Measurements from ENCODE around the gene XRRA1. TPM values are rescaled to one million over a fixed set of nuclear protein-coding genes. Genes with fewer than 3 reads are reported as not detected.

The XRRA1 gene
- total and polyA plus RNA-seq, 7 experiments from 2014 or later = 11.3 to 20.8 (median 17.8) TPM

DNA sequence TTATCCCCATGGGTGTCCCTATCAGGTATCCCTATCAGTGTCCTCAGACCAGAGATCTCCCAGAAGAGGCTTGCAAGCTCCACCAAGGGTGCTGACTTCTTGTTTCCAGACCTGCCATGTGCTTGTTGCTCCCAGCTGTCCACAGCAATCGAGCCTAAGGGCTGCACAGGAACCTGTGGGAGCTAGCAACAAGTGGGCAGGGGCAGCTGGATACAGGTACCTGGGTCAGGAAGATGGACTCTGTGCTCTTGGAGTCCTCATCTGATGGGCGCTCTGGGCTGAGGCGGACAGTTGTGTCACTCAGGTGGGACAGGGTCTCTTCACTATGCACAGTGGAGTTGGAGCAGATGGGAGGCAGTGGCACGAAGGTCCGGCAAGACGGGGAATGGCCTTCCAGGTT is 101.0 kb downstream of the XRRA1 start:
- POLR2A ChIA-PET = no interaction called here
- Mint-ChIP-seq H3K27me3 (no peaks in the 10 kb centered on the region), H3K36me3 (peaks cover 22 to 83% (median 43%) of the 10 kb centered on the region in 5 donors), H3K4me3 (no peak overlapping the region), H3K4me1 (peaks cover 4 to 23% (median 9%) of the 10 kb centered on the region in 7 donors), H3K9me3 (no peaks in the 10 kb centered on the region), H3K27ac (peak overlapping the region in 1 of 9 donors; percentile 54)
- intact Hi-C loops (cut with micrococcal nuclease) = no loop called here
- CTCF ChIA-PET = no interaction called here
- H3K36me3 ChIP-seq (ENCODE audit: control insufficient read depth in 2 of 3, insufficient read depth in 3 of 3, low read length in 3 of 3) = peaks cover 0 to 76% (median 4%) of the 10 kb centered on the region in 3 experiments
- no peak for DNase-seq
- no peak overlapping the region for H3K4me3 ChIP-seq (ENCODE audit: low read length)
- peaks cover 0 to 15% of the 10 kb centered on the region in 2 donors for H3K4me1 ChIP-seq (ENCODE audit: control insufficient read depth in 2 of 2, insufficient read depth in 2 of 2, low read length in 2 of 2)
- no peaks in the 10 kb centered on the region for H3K9me3 ChIP-seq (ENCODE audit: control insufficient read depth in 2 of 3, low read length in 3 of 3)
- no peaks in the 10 kb centered on the region for H3K27me3 ChIP-seq (ENCODE audit: control insufficient read depth in 2 of 2, insufficient read depth in 2 of 2, low read length in 2 of 2)
- no peak overlapping the region for H3K27ac ChIP-seq (ENCODE audit: low read depth, low read length)
- no peak for ATAC-seq

DNA sequence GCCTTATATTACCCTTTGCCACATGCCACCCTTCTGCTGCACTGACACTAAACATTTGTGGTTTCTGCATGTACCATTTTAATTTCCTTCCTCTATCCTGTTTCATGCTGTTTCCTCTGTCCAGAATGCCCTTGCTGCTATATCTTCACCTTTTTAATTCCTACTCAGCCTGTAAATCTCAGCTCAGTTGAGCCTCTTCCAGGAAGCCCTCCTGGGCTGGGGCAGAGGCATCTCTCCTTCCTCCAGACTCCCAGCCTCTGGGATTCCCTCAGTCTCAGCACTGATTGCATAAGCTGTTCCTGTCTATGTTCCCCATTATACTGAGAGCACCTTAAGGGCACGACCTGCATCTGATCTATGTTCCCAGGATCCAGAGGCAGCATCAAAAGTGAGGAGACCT is 101.5 kb downstream of the XRRA1 start:
- H3K9me3 ChIP-seq (ENCODE audit: control insufficient read depth in 2 of 3, low read length in 3 of 3) = no peaks in the 10 kb centered on the region
- H3K36me3 ChIP-seq (ENCODE audit: control insufficient read depth in 2 of 3, insufficient read depth in 3 of 3, low read length in 3 of 3) = peaks cover 0 to 76% (median 4%) of the 10 kb centered on the region in 3 experiments
- Mint-ChIP-seq H3K36me3 (peaks cover 22 to 83% (median 38%) of the 10 kb centered on the region in 5 donors), H3K9me3 (no peaks in the 10 kb centered on the region), H3K27ac (peak overlapping the region in 2 of 9 donors; percentile 54 to 88), H3K4me1 (peaks cover 4 to 23% (median 9%) of the 10 kb centered on the region in 7 donors), H3K27me3 (no peaks in the 10 kb centered on the region), H3K4me3 (peak overlapping the region in 1 of 10 donors; percentile 16)
- intact Hi-C loops (cut with micrococcal nuclease) = no loop called here
- DNase-seq (no peak), ATAC-seq (no peak)
- CTCF ChIA-PET = no interaction called here
- H3K27me3 ChIP-seq (ENCODE audit: control insufficient read depth in 2 of 2, insufficient read depth in 2 of 2, low read length in 2 of 2) = no peaks in the 10 kb centered on the region
- no peak overlapping the region for H3K27ac ChIP-seq (ENCODE audit: low read depth, low read length)
- no peak overlapping the region for H3K4me3 ChIP-seq (ENCODE audit: low read length)
- POLR2A ChIA-PET = no interaction called here
- H3K4me1 ChIP-seq (ENCODE audit: control insufficient read depth in 2 of 2, insufficient read depth in 2 of 2, low read length in 2 of 2) = peaks cover 0 to 15% of the 10 kb centered on the region in 2 donors

DNA sequence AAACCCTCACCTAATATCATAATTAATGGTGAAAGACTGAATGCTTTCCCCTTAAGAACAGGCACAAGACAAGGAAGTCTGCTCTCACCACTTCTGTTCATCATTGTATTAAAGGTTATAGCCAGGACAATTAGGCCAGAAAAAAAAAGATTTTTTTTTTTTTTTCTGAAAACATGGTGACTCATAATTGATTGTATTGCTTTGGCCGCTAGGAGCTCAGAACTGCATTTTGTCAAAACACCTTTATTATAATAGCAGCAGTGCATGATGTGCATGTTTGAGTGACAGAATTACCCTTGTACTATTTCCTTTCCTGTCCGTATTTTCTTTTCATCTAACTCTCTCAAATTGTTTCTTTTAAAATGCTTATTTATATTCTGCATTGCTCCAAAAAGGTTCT is 102.1 kb downstream of the XRRA1 start:
- Histone ChIP-seq H3K27me3 (ENCODE audit: control insufficient read depth in 2 of 2, insufficient read depth in 2 of 2, low read length in 2 of 2) (no peaks in the 10 kb centered on the region), H3K9me3 (ENCODE audit: control insufficient read depth in 2 of 3, low read length in 3 of 3) (no peaks in the 10 kb centered on the region), H3K36me3 (ENCODE audit: control insufficient read depth in 2 of 3, insufficient read depth in 3 of 3, low read length in 3 of 3) (peaks cover 0 to 76% (median 10%) of the 10 kb centered on the region in 3 experiments), H3K4me1 (ENCODE audit: control insufficient read depth in 2 of 2, insufficient read depth in 2 of 2, low read length in 2 of 2) (peaks cover 0 to 15% of the 10 kb centered on the region in 2 donors), H3K4me3 (ENCODE audit: low read length) (no peak overlapping the region), H3K27ac (ENCODE audit: low read depth, low read length) (no peak overlapping the region)
- Mint-ChIP-seq H3K9me3 (no peaks in the 10 kb centered on the region), H3K27me3 (no peaks in the 10 kb centered on the region), H3K4me1 (peaks cover 4 to 23% (median 9%) of the 10 kb centered on the region in 7 donors), H3K27ac (peak overlapping the region in 2 of 9 donors; percentile 39 to 58), H3K36me3 (peaks cover 18 to 81% (median 32%) of the 10 kb centered on the region in 5 donors), H3K4me3 (no peak overlapping the region)
- CTCF ChIA-PET = no interaction called here
- POLR2A ChIA-PET = no interaction called here
- intact Hi-C loops (cut with micrococcal nuclease) = no loop called here
- DNase-seq = no peak
- no peak for ATAC-seq

DNA sequence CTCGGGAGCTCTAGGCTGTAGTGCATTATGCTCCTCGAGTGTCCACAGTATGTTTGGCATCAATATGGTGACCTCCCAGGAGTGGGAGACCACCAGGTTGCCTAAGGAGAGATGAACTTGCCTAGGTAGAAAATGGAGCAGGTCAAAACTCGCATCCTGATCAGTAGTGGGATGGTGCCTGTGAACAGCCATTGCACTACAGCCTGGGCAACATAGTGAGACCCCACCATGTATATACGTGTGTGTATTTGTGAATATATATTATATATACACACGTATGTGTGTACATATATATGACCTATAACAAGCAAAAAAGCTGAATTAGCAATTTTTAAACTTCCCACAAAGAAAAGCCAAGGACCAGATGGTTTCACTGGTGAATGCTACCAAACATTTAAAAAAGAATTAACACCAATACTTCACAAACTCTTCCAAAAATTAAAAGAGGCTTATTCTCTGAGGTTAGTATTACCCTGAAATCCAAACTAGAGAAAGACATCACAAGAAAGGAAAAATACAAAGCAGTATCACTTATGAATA is 102.8 kb downstream of the XRRA1 start:
- CTCF ChIA-PET = no interaction called here
- H3K27ac ChIP-seq (ENCODE audit: low read depth, low read length) = no peak overlapping the region
- no peaks in the 10 kb centered on the region for H3K27me3 ChIP-seq (ENCODE audit: control insufficient read depth in 2 of 2, insufficient read depth in 2 of 2, low read length in 2 of 2)
- Mint-ChIP-seq H3K27me3 (no peaks in the 10 kb centered on the region), H3K4me3 (no peak overlapping the region), H3K4me1 (peaks cover 4 to 23% (median 9%) of the 10 kb centered on the region in 7 donors), H3K27ac (peak overlapping the region in 2 of 9 donors; percentile 39 to 70), H3K9me3 (no peaks in the 10 kb centered on the region), H3K36me3 (peaks cover 15 to 77% (median 35%) of the 10 kb centered on the region in 5 donors)
- H3K4me1 ChIP-seq (ENCODE audit: control insufficient read depth in 2 of 2, insufficient read depth in 2 of 2, low read length in 2 of 2) = peaks cover 0 to 15% of the 10 kb centered on the region in 2 donors
- H3K4me3 ChIP-seq (ENCODE audit: low read length) = no peak overlapping the region
- H3K9me3 ChIP-seq (ENCODE audit: control insufficient read depth in 2 of 3, low read length in 3 of 3) = no peaks in the 10 kb centered on the region
- POLR2A ChIA-PET = no interaction called here
- DNase-seq (no peak), ATAC-seq (no peak)
- H3K36me3 ChIP-seq (ENCODE audit: control insufficient read depth in 2 of 3, insufficient read depth in 3 of 3, low read length in 3 of 3) = peaks cover 0 to 75% (median 8%) of the 10 kb centered on the region in 3 experiments
- intact Hi-C loops (cut with micrococcal nuclease) = no loop called here

DNA sequence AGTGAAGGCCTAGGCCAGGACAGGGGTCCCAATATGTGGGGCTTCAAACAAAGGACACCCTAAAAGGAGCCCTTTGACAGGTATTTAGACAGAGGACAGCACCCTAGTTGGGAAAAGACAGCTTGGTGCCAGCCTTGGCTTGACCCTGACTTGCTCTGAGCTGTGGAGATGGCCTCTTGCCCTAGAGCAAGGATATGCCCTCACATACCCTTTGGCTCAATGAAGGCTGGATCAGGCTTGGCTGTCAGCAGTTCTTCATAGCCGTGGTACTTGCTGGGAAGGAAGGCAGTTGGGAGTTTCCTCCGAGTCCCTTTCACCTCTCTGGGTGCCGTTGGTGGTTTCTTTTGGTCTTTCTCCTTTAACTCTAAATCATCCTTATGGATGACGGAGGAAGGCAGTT is 104.0 kb downstream of the XRRA1 start:
- Histone ChIP-seq H3K36me3 (ENCODE audit: control insufficient read depth in 2 of 3, insufficient read depth in 3 of 3, low read length in 3 of 3) (peaks cover 0 to 65% (median 8%) of the 10 kb centered on the region in 3 experiments), H3K4me1 (ENCODE audit: control insufficient read depth in 2 of 2, insufficient read depth in 2 of 2, low read length in 2 of 2) (peaks cover 0 to 15% of the 10 kb centered on the region in 2 donors), H3K9me3 (ENCODE audit: control insufficient read depth in 2 of 3, low read length in 3 of 3) (no peaks in the 10 kb centered on the region), H3K27ac (ENCODE audit: low read depth, low read length) (no peak overlapping the region), H3K27me3 (ENCODE audit: control insufficient read depth in 2 of 2, insufficient read depth in 2 of 2, low read length in 2 of 2) (no peaks in the 10 kb centered on the region), H3K4me3 (ENCODE audit: low read length) (no peak overlapping the region)
- peak overlapping the region in 1 of 9 donors; percentile 64 for H3K27ac Mint-ChIP-seq
- intact Hi-C loops (cut with micrococcal nuclease) = no loop called here
- ATAC-seq (no peak), DNase-seq (no peak)
- POLR2A ChIA-PET = no interaction called here
- H3K4me1 Mint-ChIP-seq = peaks cover 4 to 23% (median 9%) of the 10 kb centered on the region in 7 donors
- no peaks in the 10 kb centered on the region for H3K9me3 Mint-ChIP-seq
- no peak overlapping the region for H3K4me3 Mint-ChIP-seq
- CTCF ChIA-PET = no interaction called here
- no peaks in the 10 kb centered on the region for H3K27me3 Mint-ChIP-seq
- peaks cover 15 to 73% (median 33%) of the 10 kb centered on the region in 5 donors for H3K36me3 Mint-ChIP-seq

DNA sequence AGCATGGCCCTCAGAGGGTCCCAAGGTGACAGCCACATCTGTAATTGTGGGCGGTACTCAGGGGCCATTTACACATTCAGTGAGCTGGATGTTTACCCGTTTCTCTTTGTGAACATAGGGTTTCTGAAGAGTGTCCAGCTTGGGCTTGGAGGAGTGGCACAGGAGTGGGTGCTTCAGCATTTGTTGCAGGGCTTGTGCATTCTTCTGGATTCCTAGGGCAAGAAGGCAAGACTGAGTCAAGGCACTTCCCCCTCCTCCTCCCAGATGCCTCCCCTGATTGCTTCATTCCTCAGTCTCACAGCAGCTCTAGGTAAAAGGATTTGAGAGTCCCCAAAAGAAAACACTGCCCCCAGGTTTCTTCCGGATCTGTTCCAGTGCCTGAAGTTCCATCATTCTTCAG is 104.8 kb downstream of the XRRA1 start:
- CTCF ChIA-PET = interaction anchor here (1.0 kb wide), 1 partner anchor 104 kb away, joined by 3 read pairs; no protein-coding TSS in a partner anchor
- Mint-ChIP-seq H3K27ac (peak overlapping the region in 1 of 9 donors; percentile 4), H3K9me3 (no peaks in the 10 kb centered on the region), H3K27me3 (no peaks in the 10 kb centered on the region), H3K4me3 (no peak overlapping the region), H3K36me3 (peaks cover 15 to 73% (median 31%) of the 10 kb centered on the region in 5 donors), H3K4me1 (peaks cover 4 to 23% (median 9%) of the 10 kb centered on the region in 7 donors)
- Histone ChIP-seq H3K4me1 (ENCODE audit: control insufficient read depth in 2 of 2, insufficient read depth in 2 of 2, low read length in 2 of 2) (peaks cover 0 to 15% of the 10 kb centered on the region in 2 donors), H3K36me3 (ENCODE audit: control insufficient read depth in 2 of 3, insufficient read depth in 3 of 3, low read length in 3 of 3) (peaks cover 0 to 60% (median 8%) of the 10 kb centered on the region in 3 experiments), H3K27me3 (ENCODE audit: control insufficient read depth in 2 of 2, insufficient read depth in 2 of 2, low read length in 2 of 2) (no peaks in the 10 kb centered on the region), H3K4me3 (ENCODE audit: low read length) (no peak overlapping the region), H3K27ac (ENCODE audit: low read depth, low read length) (no peak overlapping the region), H3K9me3 (ENCODE audit: control insufficient read depth in 2 of 3, low read length in 3 of 3) (no peaks in the 10 kb centered on the region)
- ATAC-seq = no peak
- DNase-seq = no peak
- POLR2A ChIA-PET = interaction anchor here (1.2 kb wide), 1 partner anchor 14 kb away, joined by 3 read pairs; no protein-coding TSS in a partner anchor
- intact Hi-C loops (cut with micrococcal nuclease) = no loop called here

DNA sequence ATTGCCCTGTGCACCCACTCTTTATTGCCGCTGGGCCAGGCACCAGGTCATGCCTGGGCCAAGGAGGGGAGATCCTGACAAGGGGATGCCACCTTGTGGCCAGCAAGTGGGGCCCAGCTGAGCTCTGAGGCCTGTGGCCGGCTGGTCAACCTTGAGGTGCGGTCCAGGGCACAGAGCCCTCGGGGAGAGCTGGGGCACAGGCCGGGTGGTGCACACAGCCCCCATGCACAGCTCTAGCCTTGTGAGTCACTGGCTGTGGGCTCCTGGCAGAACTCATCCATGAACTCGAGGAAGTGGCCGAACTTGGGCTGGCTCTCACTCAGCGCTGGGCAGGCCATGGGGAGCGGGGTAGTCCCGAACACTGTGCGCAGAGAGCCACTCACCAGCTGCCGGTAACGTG is 105.9 kb downstream of the XRRA1 start:
- no peaks in the 10 kb centered on the region for H3K27me3 ChIP-seq (ENCODE audit: control insufficient read depth in 2 of 2, insufficient read depth in 2 of 2, low read length in 2 of 2)
- H3K27ac ChIP-seq (ENCODE audit: low read depth, low read length) = no peak overlapping the region
- no peaks in the 10 kb centered on the region for H3K9me3 ChIP-seq (ENCODE audit: control insufficient read depth in 2 of 3, low read length in 3 of 3)
- no peak for ATAC-seq
- H3K27ac Mint-ChIP-seq = no peak overlapping the region
- H3K27me3 Mint-ChIP-seq = no peaks in the 10 kb centered on the region
- H3K4me3 ChIP-seq (ENCODE audit: low read length) = no peak overlapping the region
- no peak for DNase-seq
- peaks cover 0 to 58% (median 8%) of the 10 kb centered on the region in 3 experiments for H3K36me3 ChIP-seq (ENCODE audit: control insufficient read depth in 2 of 3, insufficient read depth in 3 of 3, low read length in 3 of 3)
- H3K4me1 ChIP-seq (ENCODE audit: control insufficient read depth in 2 of 2, insufficient read depth in 2 of 2, low read length in 2 of 2) = peaks cover 0 to 15% of the 10 kb centered on the region in 2 donors
- H3K4me1 Mint-ChIP-seq = peaks cover 6 to 23% (median 9%) of the 10 kb centered on the region in 7 donors
- POLR2A ChIA-PET = interaction anchor here (1.2 kb wide), 1 partner anchor 13 kb away, joined by 3 read pairs; no protein-coding TSS in a partner anchor
- CTCF ChIA-PET = no interaction called here
- no peak overlapping the region for H3K4me3 Mint-ChIP-seq
- H3K36me3 Mint-ChIP-seq = peaks cover 15 to 67% (median 28%) of the 10 kb centered on the region in 5 donors
- intact Hi-C loops (cut with micrococcal nuclease) = no loop called here
- no peaks in the 10 kb centered on the region for H3K9me3 Mint-ChIP-seq

Data from naive thymus-derived CD4-positive, alpha-beta T cell (primary cell).